HG03558 (cell line): ENCODE measurements around the gene GALNT2.

Experiments used
- ATAC-seq: cut with Tn5 transposase; IDR thresholded peaks from one replicate; pipeline ENCODE4 v1.9.1; 2021; ENCODE audit warnings: moderate number of reproducible peaks; ENCODE audit not compliant: unreplicated experiment; ENCODE audit errors: extremely low read depth

GALNT2 gene

DNA sequence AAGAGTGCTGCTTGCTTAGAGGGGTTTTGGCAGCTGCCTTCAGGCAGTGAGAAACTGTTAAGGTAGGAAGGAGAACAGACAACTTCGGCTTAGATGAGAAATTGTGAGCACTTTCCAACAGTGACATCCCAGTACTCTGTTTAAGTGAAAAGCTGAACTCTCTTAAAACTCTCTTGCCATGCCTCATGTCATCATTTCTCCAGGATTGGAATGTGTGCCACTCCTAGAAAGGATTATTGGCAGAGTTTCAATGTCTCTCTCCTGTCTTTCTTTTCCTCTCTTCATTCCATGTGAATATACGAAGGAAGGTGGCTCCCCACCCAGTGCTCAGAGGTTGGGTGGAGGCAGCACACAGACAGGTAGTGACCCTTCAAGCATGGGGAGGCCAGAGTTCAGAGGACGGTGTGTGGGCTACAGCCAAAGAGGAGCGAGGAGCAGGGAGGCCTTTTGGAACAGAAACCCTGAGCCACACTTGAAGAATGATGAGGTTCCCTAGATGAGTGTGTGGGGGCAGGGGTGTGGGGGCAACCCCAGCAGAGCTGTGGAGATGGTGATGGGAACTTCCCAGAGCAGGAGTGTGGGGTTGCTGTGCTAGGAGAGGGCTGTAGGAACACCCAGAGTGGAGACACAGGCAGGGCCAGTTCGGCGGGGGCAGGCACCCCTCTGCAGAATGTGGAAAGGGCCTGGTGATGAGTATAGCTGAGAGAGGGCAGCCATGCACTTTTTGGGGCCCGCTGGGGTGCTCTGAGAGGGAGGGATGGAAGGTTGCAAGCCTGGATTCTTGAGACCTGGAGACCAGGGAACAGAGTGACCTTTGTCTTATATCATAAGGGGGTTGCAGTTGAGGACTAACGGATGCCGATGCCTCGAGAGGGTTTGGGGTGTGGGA lies 58.8 kb downstream of the GALNT2 start:
- ATAC-seq, result no peak

DNA sequence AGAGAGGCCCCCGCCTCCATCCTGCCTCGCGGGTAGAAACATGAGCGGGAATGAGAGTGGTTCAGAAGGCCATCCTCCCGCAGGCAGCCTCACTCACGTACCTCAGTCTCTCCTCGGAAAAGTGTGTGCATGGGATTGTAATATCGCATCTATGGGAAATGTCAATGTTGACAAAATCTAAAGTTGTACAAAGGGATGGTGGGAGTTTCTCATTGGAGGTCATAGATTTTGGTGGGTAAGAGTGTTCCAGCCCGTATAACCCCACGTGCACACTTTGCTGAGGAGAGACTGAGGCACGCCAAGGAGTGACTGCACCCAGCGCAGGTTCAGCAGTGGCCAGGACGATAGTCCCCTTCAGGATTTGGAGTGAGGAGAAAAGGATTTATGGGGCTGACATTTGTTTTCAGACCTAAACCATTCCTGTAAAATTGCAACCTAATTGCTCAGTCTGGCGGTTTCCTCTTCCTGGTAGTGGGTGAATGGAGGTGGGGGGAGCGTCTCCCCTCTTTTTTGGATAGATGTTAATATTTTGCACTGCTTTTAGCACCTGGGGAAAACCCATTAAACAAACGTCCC lies 59.6 kb downstream of the GALNT2 start:
- no peak for ATAC-seq

DNA sequence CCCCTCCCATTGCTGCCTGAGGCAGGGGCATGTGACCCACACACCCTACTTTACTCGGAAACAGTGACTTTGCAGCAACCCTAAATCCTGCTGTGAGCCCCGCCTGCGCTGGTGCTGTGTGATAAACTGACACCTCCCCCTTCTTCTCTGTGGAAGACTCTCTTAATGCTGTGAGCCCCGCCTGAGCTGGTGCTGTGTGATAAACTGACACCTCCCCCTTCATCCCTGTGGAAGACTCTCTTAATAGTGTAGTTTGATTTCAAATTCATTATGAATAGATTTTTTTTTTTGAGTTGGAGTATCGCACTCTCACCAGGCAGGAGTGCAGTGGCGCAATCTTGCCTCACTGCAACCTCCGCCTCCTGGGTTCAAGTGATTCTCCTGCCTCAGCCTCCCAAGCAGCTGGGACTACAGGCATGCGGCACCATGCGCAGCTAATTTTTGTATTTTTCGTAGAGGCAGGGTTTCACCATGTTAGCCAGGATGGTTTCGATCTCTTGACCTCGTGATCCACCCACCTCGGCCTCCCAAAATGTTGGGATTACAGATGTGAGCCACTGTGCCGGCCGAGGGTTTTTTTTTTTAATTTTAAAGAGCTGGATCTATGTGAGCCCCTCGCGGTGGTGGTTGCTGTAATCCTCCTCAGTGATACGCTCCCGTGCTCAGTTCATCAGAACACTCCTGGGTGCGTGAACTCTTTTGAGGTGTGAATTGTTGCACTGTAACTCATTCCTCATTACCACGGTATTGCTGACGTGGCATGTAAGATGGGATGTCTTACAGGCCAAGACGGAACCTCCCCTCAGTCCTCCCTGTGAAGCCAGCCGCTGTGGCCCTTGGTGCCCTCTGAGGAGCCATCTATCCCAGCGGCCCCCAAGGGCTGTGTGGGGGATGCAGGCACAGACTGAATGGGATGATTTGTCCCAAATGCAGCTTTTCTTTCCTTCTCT lies 60.3 kb downstream of the GALNT2 start:
- no peak for ATAC-seq

- no peak for ATAC-seq
Measured at GRCh38 chr1:230128569-230129285, 61.7 kb downstream of the GALNT2 start.

- ATAC-seq, result no peak
Measured at GRCh38 chr1:230129341-230129740, 62.3 kb downstream of the GALNT2 start.

DNA sequence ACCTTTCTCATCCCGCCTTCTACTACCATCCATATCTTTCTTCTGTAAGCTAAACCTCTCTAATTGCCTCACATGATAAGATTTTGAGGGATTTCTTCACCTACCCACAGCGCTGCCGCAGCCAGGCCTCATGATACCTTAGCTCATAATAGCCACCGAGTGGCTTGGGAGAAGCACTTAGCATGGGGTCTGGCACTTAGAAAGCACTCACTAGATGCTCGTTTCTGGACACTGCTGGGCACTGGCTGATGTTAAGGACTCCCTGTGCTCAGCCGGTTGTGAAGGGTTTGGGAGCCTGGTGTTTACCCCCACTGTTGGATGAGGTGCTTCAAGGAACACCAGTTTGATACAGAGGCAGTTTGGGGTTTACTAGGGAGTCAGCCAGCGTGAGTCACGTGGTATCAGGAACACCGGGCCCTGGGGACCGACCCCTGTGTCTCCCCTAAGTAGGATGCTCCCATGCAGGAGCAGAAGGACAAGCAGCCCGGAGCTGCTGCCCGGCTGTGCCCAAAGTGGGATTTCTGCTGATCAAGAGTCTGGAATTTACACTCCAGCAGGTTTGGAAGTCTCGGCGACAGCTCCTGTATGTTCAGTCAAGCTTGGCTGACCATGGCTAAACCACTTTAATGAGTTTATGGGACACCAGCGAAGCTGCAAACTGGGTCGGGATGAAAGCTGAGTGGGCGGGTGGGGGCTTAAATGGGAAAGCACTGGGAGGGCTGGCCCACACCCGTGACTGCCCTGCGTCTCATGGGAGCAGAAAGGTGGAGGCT lies 63.3 kb downstream of the GALNT2 start:
- ATAC-seq, result no peak

DNA sequence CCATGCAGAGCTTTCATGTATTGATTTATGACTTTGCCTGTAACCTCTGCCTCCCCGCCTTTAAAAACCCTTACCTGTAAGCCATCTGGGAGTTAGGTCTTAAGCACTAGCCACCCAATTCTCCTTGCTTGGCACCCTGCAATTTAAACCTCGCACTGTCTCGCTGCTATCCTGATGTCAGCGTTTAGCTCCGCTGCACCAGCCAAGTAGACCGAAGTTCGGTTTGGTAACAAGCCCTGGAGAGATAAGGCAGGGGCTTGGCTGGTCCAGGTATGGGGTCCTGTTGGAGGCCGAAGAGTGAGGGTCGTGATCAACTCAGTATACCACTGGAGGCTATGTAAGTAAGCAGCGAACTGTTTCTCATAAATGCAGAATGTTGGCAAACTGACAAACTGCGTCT lies 64.4 kb downstream of the GALNT2 start:
- no peak for ATAC-seq

GRCh38 chr1:230132758-230133157 lies 65.7 kb downstream of the GALNT2 start:
- no peak for ATAC-seq

DNA sequence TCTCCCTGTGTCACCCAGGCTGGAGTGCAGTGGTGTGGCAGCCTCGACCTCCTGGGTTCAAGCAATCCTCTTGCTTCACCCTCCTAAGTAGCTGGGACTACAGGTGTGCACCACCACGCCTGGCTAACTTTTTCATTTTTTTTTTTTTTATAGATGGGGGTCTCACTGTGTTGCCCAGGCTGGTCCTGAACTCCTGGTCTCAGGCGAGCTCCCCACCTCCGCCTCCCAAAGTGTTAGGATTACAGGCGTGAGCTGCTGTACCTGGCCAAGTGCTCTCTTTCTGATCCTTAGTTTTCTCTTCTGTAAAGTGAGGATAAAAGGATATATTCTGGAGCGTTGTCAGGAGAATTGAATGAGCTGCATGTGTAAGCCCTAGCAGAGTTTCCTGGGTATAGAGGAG lies 68.7 kb downstream of the GALNT2 start:
- no peak for ATAC-seq

GRCh38 chr1:230136453-230137336 lies 69.7 kb downstream of the GALNT2 start:
- ATAC-seq, result no peak

- no peak for ATAC-seq
Measured at GRCh38 chr1:230137337-230137815, 70.3 kb downstream of the GALNT2 start.

DNA sequence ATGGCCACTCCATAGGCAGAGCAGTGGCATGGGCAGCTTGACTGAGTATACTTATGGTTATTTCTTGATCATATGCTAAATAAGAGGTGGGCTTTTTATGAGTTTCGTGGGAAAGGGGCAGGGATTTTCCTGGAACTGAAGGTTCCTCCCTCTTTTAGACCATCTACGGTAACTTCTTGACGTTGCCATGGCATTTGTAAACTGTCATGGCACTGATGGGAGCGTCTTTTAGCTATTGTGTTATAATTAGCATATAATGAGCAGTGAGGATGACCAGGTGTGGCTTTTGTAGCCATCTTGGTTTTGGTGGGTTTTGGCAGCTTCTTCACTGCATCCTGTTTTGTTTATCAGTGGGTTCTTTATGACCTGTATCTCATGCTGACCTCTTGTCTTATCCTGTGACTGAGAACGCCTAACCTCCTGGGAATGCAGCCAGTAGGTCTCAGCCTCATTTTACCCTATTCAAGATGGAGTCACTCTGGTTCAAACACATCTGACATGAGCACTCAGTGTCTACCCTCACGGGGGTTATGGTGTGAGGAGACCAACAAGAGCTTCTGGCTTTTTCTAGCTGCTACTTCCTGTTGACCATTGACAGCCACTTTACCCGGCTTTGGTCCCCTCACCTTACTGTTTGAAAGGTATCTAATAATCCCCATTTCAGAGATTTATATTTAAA lies 71.7 kb downstream of the GALNT2 start:
- ATAC-seq, result no peak

GRCh38 chr1:230139315-230139714 lies 72.3 kb downstream of the GALNT2 start:
- ATAC-seq, result no peak

- no peak for ATAC-seq
Measured at GRCh38 chr1:230139741-230140140, 72.7 kb downstream of the GALNT2 start.

- no peak for ATAC-seq
Measured at GRCh38 chr1:230140221-230141020, 73.4 kb downstream of the GALNT2 start.

DNA sequence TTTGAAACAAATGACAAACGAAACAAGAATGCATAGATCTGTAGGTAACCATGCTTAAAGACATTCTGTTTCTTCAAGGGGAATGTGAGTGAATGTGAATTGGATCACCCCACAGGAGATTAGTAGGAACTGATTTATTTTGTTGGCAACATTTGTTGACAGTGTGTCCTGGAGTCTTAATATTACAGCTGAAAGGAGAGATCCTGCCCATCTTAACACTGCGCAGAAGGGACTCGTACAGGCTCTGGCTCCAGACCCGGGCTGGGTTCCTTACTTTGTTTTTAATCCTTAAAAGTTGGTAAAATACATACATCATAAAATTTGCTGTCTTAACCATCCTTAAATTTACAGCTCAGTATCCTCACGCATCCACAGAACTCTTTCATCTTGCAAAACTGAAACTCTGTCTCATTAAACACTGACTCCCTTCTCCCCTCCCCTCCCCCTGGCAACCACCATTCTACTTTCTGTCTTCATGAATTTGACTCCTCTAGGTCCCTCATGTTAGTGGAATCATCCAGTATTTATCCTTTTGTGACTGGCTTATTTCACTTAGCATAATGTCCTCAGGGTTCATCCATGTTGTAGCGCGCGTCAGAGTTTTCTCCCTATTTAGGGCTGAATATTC lies 74.1 kb downstream of the GALNT2 start:
- ATAC-seq, result no peak
